NB4 (cell line): ENCODE data around the gene REL.

Experiments used
- CTCF ChIP-seq: IDR thresholded peaks from one replicate; pipeline ENCODE4 v1.5.1; 2012; ENCODE audit warnings: low read depth, low read length
- MYC ChIP-seq: IDR thresholded peaks from 2 replicates; pipeline ENCODE4 v1.6.1; 2011; ENCODE audit warnings: low read depth, low read length
- POLR2A ChIP-seq: IDR thresholded peaks from 2 replicates; pipeline ENCODE4 v1.6.1; 2011; ENCODE audit warnings: mild to moderate bottlenecking; ENCODE audit not compliant: insufficient read length; ENCODE audit errors: extremely low read depth

GRCh38 chr2:60867007-60867406, 14.4 kb upstream of the REL start:
- no peak for TF ChIP-seq CTCF
- TF ChIP-seq POLR2A = no peak
- no peak for TF ChIP-seq MYC
